Glomerular visceral epithelial cell (primary cell): ENCODE results near the gene EPOP.

Experiments used
- DNase-seq: peaks from one replicate; pipeline ENCODE4 v3.0.0-alpha.2; 2016; ENCODE audit errors: extremely low spot score

EPOP gene

DNA sequence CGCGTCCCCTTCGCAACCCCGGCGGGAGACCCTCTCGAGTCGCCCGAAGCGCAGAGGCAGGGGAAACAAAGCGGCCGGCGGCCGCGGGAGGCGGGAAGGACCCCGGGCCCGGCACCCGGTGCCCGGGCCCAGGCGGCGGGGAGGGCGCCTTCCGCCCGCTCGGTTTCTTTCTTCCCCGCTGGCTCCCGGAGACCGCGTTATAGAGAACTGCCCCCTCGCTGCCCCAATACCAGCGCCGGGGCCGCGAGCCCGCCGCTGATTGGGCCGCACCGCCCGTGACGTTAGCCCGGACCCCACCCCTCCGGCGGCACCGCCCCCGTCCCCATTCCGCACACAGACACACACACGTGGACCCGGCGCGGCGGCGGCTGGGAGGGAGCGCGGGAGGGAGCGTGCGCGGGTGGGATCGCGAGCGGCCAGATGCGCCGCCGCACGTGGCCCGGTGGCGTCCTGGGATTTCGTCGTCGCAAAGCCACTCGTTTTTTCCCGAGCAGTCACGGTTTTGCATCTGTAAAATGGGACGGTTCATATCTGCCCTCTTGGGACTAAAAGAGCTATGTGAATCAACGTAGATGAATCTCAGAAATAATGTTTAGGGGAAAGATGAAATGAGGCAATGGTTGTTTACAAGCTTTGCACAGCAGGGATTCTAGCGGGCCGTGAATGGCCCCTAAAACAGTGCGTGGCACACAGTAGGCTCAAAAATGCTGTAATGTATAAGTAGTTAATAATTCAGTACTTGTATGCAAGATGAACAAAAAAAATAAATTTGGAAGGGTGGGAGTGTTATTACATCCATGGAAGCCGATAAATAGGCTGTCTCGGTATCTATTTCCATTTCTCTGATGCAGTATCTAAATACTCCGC, at the start of gene EPOP:
Gene EPOP (minus strand): TSS at position 209 of the 867 bp plus-strand sequence. CDS start 462 bp downstream, outside the sequence.
- peak; percentile 84 for DNase-seq

DNA sequence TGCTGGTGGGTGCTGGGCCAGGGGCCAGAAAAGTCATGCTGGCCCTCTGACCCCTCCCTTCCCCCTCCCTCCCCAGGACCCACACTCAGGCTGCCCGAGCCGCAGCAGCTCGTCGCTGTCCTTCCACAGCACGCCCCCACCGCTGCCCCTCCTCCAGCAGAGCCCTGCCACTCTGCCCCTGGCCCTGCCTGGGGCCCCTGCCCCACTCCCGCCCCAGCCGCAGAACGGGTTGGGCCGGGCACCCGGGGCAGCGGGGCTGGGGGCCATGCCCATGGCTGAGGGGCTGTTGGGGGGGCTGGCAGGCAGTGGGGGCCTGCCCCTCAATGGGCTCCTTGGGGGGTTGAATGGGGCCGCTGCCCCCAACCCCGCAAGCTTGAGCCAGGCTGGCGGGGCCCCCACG, 47.0 kb upstream of the EPOP start:
- DNase-seq, result no peak

DNA sequence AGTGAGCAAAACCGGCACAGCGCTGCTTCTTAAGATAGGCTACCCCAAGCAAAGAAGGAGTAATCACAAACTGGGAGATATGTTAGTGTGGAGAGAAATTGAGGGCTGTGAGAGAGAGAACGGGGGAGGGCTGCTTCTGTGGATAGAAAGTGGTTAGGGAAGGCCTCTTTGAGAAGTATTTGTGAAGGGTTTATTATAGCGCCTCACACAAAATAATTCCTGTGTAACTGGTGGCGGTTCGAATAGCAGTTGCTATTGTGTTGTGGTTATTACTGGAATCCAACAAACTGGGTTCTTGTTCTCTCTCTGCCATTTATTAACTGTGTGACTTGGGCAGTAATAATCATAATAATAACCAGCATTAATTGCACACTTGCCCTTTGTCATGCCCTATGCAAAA, 46.2 kb upstream of the EPOP start:
- DNase-seq, result no peak

DNA sequence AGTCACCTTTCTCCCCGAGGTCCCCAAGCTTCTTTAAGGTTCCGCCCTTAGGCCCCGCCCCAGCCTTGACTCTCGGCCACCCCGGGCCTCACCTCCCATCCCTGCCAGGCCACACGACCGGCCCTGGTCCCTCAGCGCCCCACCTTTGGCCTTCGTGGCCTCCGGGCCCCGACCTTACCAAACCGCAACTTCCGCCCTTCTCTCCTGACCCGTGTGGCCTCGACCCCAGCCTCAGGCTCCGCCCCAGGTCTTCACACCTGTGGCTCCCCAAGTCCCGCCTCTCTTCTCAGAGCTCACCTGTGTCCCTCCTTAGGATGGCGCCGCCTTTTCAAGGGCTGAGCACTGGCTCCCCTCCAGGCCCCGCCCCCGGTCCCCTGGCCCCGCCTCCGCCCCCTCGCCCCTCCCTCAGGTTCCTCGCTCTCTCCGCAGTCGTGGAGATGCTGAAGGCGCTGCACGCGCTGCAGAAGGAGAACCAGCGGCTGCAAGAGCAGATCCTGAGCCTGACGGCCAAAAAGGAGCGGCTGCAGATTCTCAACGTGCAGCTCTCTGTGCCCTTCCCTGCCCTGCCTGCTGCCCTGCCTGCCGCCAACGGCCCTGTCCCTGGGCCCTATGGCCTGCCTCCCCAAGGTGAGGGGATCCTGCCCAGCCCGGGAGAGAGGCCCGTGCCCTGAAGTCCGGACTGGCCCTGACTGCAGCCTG, 45.3 kb upstream of the EPOP start:
- no peak for DNase-seq

DNA sequence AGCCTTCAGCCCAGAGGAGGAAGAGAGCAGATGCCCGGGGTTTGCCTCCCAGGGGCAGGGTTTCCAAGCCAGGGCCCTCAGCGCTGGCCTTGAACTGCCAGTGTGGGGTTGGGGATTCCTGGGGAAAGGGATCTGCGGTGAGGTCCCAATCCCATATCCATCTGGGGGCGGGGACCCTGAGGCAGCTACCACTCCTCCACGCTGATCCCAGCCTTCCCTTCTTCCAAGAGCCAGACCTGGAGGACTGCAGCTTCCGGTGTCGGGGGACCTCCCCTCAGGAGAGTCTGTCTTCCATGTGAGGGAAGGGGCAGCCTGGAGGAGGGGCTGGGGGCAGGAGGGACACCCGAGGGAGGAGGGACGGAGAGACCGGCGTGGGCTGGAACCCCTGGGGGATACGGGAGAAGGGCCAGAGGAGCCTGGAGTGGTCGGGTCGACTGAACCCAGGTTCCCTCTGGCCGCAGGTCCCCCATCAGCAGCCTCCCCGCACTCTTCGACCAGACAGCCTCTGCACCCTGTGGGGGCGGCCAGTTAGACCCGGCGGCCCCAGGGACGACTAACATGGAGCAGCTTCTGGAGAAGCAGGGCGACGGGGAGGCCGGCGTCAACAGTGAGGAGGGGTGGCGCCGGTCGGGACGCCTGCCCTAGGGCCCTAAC, 44.7 kb upstream of the EPOP start:
- no peak for DNase-seq

DNA sequence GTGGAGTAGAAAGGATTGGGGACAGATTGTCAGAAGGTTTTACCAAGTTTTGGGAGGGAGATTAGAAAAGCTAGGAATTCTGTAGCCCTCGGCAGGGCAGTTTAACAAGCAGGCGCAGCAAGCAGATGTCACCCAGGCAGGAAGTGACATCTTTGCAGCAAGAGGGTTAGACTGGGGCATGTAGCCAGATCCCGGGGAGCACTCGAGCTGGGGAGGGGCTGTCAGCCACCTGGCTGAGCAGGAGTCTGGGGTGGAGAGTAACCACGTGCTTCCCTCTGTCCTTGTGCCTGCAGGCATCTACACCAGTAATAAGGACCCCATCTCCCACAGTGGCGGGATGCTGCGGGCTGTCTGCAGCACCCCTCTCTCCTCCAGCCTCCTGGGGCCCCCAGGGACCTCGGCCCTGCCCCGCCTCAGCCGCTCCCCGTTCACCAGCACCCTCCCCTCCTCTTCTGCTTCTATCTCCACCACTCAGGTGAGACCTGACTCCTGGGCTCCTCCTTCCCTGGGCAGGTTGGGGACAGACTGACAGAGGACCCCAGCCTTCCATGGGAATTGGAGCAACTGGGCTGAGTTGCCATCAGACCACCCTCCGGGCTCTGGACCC, 42.5 kb upstream of the EPOP start:
- DNase-seq, result no peak

DNA sequence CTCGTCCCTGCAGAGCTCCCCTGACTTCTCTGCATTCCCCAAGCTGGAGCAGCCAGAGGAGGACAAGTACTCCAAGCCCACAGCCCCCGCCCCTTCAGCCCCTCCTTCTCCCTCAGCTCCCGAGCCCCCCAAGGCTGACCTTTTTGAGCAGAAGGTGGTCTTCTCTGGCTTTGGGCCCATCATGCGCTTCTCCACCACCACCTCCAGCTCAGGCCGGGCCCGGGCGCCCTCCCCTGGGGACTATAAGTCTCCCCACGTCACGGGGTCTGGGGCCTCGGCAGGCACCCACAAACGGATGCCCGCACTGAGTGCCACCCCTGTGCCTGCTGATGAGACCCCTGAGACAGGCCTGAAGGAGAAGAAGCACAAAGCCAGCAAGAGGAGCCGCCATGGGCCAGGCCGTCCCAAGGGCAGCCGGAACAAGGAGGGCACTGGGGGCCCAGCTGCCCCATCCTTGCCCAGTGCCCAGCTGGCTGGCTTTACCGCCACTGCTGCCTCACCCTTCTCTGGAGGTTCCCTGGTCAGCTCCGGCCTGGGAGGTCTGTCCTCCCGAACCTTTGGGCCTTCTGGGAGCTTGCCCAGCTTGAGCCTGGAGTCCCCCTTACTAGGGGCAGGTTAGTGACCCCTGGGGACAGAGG, 41.7 kb upstream of the EPOP start:
- DNase-seq, result no peak

DNA sequence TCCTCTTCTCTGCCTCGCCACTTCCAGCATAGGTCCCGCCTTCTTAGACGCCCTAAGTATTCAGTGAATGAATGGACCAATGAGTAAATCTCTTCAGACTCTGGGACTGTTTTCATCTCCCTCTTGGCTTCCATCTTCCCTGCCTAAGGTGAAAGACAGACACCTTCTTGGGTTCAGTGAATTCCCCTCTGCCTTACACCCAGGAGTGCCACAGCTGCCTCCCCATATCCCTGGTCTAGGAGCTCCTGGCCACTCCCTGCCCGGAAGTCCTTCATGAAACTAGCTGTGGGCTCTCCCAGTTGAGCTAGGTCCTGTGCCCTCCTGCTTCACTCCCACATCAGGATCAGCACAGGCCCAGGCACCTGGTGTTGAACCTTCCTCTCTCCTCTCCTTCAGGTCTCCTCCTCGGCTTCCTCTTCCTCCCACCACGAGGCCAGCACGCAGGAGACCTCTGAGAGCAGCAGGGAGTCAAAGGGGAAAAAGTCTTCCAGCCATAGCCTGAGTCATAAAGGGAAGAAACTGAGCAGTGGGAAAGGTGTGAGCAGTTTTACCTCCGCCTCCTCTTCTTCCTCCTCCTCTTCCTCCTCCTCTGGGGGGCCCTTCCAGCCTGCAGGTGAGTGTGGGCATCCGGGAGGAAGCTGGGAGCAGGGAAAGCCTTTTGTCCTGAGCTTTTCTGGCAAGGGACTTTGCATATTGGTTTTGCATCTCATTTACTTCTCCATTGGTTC, 40.6 kb upstream of the EPOP start:
- no peak for DNase-seq

DNA sequence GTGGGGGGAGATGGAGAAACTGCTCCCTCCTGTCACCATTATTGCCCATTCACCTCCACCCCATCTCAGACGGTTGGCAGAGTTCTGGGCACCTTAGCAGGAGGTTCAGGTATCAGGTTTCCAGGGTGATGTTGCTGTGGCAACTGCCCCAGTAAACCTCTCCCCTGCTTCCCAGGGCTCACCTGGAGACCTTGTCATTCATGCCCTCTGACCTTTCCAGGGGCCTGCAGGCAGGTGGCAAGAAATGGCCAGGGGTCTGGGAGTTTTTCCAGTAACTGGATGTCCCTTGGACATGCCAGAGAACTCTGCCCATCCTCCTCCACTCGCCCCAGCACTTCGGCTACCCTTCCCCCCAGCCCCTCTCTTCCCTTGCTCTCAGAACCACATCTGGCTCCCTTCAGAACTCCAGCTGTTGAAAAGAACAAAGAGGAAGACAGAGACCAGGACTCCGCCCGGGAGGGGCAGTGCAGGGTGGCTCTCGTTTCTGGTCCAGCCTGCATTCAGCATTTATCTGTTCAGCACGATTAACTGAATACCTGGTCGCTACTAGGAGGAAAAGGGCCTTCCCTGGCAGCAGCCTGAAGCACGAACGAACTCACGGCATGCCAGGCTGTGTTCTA, 38.8 kb upstream of the EPOP start:
- DNase-seq, result no peak

DNA sequence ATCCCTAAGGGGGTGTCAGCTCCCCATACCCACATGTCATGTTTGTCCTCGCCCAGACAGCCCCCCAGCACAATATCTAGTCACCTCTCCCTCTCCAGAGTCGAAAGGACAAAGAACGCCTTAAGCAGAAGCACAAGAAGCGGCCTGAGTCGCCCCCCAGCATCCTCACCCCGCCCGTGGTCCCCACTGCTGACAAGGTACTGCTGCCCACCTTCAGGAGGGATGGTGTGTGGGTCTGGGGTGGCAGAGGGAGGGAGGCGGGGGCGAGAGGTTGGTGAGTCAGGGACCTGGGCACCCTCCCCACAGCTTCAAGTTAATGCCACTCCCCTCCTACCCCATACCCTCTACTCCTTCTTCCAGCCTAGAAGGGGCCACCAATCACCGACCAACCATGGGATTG, 37.8 kb upstream of the EPOP start:
- DNase-seq, result no peak

DNA sequence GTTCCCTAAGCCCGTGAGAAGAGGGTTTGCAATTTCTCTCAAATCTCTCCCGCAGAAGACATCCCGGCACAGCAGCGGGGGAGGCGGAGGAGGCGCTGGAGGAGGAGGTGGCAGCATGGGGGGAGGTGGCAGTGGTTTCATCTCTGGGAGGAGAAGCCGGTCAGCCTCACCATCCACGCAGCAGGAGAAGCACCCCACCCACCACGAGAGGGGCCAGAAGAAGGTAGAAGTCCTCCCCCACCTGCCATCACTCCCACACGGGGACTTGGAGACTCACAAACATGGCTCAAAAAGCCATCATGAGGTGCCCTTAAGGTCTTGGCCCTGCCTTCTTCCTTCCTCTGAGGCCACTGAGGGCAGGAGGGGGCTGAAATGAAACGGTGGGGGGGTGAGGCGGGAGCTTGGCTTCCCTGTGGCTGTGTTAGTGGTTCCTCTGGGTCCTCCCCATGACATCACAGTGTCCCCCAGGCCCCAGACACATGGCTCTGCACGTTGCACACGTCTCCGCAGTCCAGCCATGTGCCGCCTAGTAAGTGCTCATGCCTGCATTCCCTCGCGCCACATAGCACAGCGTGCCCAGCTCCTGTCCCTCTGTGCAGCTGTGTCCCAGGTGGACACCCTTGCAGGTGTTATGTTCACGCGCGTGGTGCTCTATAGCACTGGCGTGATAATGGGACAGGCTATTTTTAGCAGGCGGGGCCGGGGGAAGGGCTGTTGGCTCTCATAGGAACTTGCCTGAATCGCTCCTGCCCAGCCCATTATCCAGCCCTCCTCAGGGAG, 37.2 kb upstream of the EPOP start:
- DNase-seq, result no peak

DNA sequence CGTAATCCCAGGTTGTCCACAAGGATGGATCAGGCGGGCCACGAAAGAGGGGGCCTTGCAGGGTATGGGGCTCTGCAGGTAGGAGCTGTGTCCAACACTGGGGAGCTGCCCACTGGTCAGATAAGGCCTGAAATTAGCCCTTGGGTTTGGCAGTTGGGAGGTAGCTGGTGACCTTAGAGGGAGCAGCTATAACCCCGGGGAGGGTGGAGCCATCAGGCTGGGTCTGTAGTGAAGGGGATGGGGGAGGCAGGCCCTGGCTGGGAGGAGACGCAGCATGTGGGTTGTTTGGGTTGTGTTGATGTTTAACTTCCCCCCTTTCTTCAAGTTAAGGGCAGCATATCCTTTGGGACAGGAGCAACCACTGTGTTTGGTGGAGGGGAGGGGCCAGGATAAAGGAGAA, 36.2 kb upstream of the EPOP start:
- DNase-seq, result no peak

DNA sequence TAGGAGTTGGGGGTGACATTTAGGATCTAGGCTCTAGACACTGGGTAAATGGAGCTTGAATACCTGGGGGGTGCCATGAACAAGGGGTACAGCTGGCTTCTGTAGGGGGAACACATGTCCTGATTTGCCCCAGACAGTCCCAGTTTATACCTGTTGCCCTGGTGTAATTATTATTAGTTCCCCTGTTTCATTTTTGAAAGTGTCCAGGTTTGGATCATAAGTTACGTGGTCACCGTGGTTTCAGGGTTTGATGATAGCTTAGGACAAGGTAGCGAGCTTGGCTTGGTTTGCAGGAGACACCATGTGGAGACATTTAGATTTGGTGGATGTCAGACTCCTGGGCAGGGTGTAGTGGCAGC, 35.8 kb upstream of the EPOP start:
- DNase-seq, result no peak

DNA sequence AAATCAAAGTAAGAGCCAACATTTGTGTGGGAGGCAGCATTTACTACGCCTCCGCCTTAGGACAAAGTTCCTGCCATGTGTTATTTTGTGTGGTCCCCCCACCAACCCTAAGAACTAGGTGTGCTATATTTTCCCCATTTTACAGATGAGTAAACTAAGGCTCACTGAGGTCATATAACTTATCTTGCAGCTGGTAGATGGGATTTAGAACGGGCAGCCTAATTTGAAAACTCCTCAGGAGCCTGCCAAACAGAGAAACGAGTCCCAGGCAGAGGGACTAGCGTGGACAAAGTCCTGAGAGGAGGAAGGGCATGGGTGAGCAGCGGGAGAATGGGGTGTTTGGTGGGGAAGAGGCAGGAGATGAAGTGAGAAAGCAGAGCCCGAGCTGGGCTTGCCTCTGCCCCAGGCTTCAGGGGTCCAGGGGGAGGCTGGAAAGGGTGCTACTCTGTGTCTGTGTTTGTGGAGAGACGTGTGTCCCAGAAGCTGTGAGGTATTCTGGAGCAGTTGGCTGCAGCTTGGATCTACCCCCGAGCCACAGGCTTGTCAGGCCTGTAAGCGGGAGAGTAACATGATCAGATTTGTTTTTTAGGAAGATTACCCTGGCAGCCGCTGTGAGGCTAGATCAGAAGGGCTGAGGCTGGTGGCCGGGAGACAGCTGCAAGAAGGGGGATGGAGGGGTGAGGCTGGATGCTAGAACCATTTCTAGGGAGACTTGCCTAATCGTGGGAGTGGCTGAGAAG, 35.3 kb upstream of the EPOP start:
- DNase-seq, result no peak

DNA sequence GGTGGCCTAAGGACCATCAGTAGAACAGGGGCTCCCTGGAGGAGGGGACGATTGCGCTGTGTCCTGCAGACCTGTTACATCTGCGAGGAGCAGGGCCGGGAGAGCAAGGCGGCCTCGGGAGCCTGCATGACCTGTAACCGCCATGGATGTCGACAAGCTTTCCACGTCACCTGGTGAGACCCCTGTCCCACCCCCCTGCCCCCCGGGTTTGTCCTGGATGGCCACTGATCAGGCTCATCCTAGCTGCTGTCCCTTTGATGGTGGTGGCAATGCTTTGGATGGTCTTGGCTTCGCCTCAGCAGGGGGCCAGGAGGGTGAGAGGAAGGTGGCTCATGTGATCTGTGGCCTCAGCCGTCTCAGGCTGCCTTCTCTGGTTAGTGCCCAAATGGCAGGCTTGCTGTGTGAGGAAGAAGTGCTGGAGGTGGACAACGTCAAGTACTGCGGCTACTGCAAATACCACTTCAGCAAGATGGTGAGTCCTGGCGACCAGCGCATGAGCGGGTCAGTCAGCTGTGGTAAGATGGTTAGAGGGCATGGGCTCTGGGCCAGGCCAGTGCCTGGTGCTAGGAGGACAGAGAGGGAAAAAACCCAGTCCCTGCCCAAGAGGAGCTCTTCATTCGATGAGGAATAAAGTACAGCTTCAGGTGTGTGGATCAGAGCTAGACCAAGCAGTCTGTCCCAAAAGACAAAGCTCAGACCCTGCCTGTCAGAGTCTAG, 34.5 kb upstream of the EPOP start:
- DNase-seq, result no peak

DNA sequence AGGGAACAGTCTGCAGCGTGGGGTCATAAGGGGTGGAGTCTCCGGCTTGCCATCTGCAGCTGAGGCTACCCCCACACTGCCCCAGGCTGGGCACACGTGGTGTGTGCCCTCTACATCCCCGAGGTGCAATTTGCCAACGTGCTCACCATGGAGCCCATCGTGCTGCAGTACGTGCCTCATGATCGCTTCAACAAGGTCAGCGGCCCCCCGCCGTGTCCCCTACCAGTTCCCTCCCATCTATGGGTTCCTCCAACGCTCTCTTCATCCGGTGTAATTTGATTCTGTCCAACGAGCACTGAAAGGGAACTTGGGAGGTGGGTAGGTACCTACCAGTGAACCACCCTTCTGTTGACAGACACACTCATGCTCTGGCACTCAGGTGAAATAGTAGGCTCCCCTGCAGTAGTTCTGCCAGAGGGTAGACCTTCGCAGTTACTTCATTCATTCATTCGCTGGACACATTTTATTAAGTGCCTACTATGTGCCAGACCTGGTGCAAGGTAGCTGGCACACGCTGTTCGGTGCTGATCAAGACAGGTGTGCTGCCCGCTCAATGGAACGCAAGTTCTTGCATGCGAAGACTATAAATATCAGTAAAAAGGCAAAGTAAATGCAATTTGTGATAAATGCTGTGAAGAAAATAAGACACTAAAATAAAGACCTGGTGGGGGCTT, 33.1 kb upstream of the EPOP start:
- DNase-seq, result no peak

DNA sequence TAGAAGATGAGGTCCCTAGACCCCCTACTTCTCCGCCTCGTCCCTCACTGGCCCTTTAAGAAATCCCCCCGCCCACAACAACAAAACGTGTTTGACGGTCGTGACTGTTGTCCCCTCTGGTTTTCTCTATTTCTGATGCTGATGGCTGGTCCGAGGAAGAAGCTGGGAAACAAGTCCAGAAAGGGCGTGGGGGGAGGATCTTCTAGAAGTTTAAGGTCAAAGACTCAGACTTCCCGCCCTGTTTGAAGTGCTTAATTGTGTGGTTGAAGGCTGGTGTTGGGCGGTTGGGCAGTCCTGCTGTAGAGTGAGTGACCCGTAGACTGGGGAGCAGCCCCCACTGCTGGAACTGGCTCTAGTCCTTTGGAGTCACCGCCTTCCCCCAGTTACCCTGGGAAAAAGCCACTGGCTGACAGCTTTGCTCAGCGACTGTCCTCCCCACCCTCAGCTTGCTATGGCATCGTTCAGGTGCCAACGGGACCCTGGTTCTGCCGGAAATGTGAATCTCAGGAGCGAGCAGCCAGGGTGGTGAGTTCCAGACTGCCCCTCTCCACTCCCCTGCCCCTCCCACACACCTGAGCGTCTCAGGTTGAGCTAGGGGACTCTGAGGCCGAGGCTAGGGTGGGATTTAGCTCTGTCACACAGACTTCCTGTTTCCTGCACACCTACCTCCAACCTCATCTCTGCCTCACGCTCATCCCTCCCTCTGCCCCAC, 31.9 kb upstream of the EPOP start:
- no peak for DNase-seq
